SK-N-SH (cell line): ENCODE data around the gene ATPAF2. TPM values are rescaled to one million over a fixed set of nuclear protein-coding genes. Genes with fewer than 3 reads are reported as not detected.

Experiments
- CTCF ChIA-PET: fragments of 300-600, 350-600 bp; formaldehyde crosslinking; extraction: SDS; loops from one replicate; lab custom pipeline; 2021; lab: Yijun Ruan, JAX
- POLR2A ChIA-PET: fragments of 350-600 bp; sonication (Branson Sonifier 250); formaldehyde crosslinking; extraction: SDS; loops from one replicate; lab custom pipeline; 2020; ENCODE audit warnings: antibody characterized with exemption, inconsistent platforms; lab: Yijun Ruan, JAX
- DNase-seq: peaks from one replicate; pipeline ENCODE4 v3.0.0; 2012
- H2AFZ ChIP-seq: fragments of 200-600 bp; sonication (generic); 2 replicates; pipeline ENCODE4 v1.8.1; 2016; ENCODE audit warnings: antibody characterized with exemption, mild to moderate bottlenecking, low read depth
- H3F3A ChIP-seq: fragments of 200-600 bp; sonication (generic); replicated peaks from 2 replicates; pipeline ENCODE3; 2016; ENCODE audit warnings: antibody characterized with exemption, mild to moderate bottlenecking; ENCODE audit not compliant: insufficient read depth
- H3K27ac ChIP-seq, 2 experiments: fragments of 200-500 bp in 1 of 2; fragments of 200-600 bp in 1 of 2; sonication (Bioruptor generic) in 1 of 2; sonication (generic), shearing (Covaris generic) in 1 of 2; 2 replicates each; pipeline versions ENCODE4 v1.5.1 to v1.6.1; 2014 to 2016; ENCODE audit warnings: low read depth in 2 of 2, inconsistent platforms in 1 of 2, low read length in 1 of 2, mild to moderate bottlenecking in 1 of 2, mixed read lengths in 1 of 2
- H3K27me3 ChIP-seq: fragments of 200-600 bp; sonication (generic), shearing (Covaris generic); 2 replicates; pipeline ENCODE4 v1.6.1; 2016; ENCODE audit warnings: mixed run types; ENCODE audit not compliant: insufficient read depth
- H3K36me3 ChIP-seq, 2 experiments: fragments of 200-500 bp in 1 of 2; fragments of 200-600 bp in 1 of 2; sonication (Bioruptor generic) in 1 of 2; sonication (generic) in 1 of 2; replicated peaks in 1 of 2; 2 replicates each; pipeline versions ENCODE3 to v1.5.1; 2014 to 2016; ENCODE audit warnings: low read length in 1 of 2, mild to moderate bottlenecking in 1 of 2; ENCODE audit not compliant: insufficient read depth in 2 of 2, control insufficient read depth in 1 of 2
- H3K4me1 ChIP-seq, 2 experiments: fragments of 200-500 bp in 1 of 2; fragments of 200-600 bp in 1 of 2; sonication (Bioruptor generic) in 1 of 2; sonication (generic), shearing (Covaris generic) in 1 of 2; 2 replicates each; pipeline versions ENCODE4 v1.5.1 to v1.6.1; 2014 to 2016; ENCODE audit warnings: low read depth in 1 of 2, low read length in 1 of 2, mixed run types in 1 of 2; ENCODE audit not compliant: insufficient read depth in 2 of 2, control insufficient read depth in 1 of 2
- H3K4me2 ChIP-seq: fragments of 200-600 bp; sonication (generic), shearing (Covaris generic); 2 replicates; pipeline ENCODE4 v1.6.1; 2017; ENCODE audit warnings: mixed run types
- H3K4me3 ChIP-seq, 2 experiments: fragments of 200-500 bp in 1 of 2; fragments of 200-600 bp in 1 of 2; sonication (Bioruptor generic) in 1 of 2; sonication (generic), shearing (Covaris generic) in 1 of 2; 2 replicates each; pipeline versions ENCODE4 v1.5.1 to v1.8.1; 2014 to 2016; ENCODE audit warnings: low read depth in 2 of 2, inconsistent platforms in 1 of 2, low read length in 1 of 2, mild to moderate bottlenecking in 1 of 2, mixed read lengths in 1 of 2, moderate library complexity in 1 of 2
- H3K79me2 ChIP-seq: fragments of 200-600 bp; sonication (generic); 2 replicates; pipeline ENCODE4 v1.8.1; 2017; ENCODE audit warnings: mild to moderate bottlenecking; ENCODE audit not compliant: insufficient read depth
- H3K9ac ChIP-seq: fragments of 200-600 bp; sonication (generic); 2 replicates; pipeline ENCODE4 v1.6.1; 2017; ENCODE audit warnings: mixed run types
- H3K9me2 ChIP-seq: fragments of 200-600 bp; sonication (generic); 2 replicates; pipeline ENCODE4 v1.6.1; 2017; ENCODE audit warnings: mixed run types
- H3K9me3 ChIP-seq: fragments of 200-600 bp; sonication (generic); 2 replicates; pipeline ENCODE4 v1.6.1; 2017; ENCODE audit warnings: mixed run types, mild to moderate bottlenecking, moderate library complexity
- H4K20me1 ChIP-seq: fragments of 200-600 bp; sonication (generic); 2 replicates; pipeline ENCODE4 v1.6.1; 2017; ENCODE audit warnings: mild to moderate bottlenecking, mixed run types; ENCODE audit not compliant: insufficient read depth
- CHD2 ChIP-seq: fragments of 150-350 bp; IDR thresholded peaks from 2 replicates; pipeline ENCODE4 v1.6.1; 2018; ENCODE audit warnings: low read length; ENCODE audit not compliant: partially characterized antibody
- ELF1 ChIP-seq: IDR thresholded peaks from 2 replicates; pipeline ENCODE4 v1.4.0; 2012
- EP300 ChIP-seq, 2 experiments: IDR thresholded peaks; 2 replicates each; pipeline versions ENCODE4 v1.4.0 to v1.6.1; 2012; ENCODE audit warnings: borderline replicate concordance in 1 of 2, low read depth in 1 of 2, low read length in 1 of 2
- GABPA ChIP-seq: IDR thresholded peaks from 2 replicates; pipeline ENCODE4 v1.4.0; 2012; ENCODE audit warnings: low read depth, mild to moderate bottlenecking
- IRF3 ChIP-seq: fragments of 150-350 bp; IDR thresholded peaks from 2 replicates; pipeline ENCODE4 v1.6.1; 2016; ENCODE audit warnings: mild to moderate bottlenecking, low read depth, low read length
- MXI1 ChIP-seq: IDR thresholded peaks from 2 replicates; pipeline ENCODE4 v1.6.1; 2012; ENCODE audit warnings: mild to moderate bottlenecking, low read depth, low read length, improper control_type of control experiment
- NRF1 ChIP-seq: IDR thresholded peaks from 2 replicates; pipeline ENCODE4 v1.6.1; 2012; ENCODE audit warnings: low read depth, mild to moderate bottlenecking, low read length
- POLR2AphosphoS5 ChIP-seq: IDR thresholded peaks from 2 replicates; pipeline ENCODE4 v1.6.1; 2012; ENCODE audit warnings: low read depth, low read length
- RAD21 ChIP-seq: IDR thresholded peaks from 2 replicates; pipeline ENCODE4 v1.6.1; 2012; ENCODE audit warnings: mild to moderate bottlenecking, low read length
- RCOR1 ChIP-seq: fragments of 150-350 bp; IDR thresholded peaks from 2 replicates; pipeline ENCODE4 v1.6.1; 2017; ENCODE audit warnings: antibody characterized with exemption, low read length
- RFX5 ChIP-seq: IDR thresholded peaks from 2 replicates; pipeline ENCODE4 v1.6.1; 2012; ENCODE audit warnings: mild to moderate bottlenecking, improper control_type of control experiment, low read length
- SIN3A ChIP-seq: IDR thresholded peaks from 2 replicates; pipeline ENCODE4 v1.6.1; 2012; ENCODE audit warnings: low read depth, mild to moderate bottlenecking, low read length, moderate library complexity, borderline replicate concordance
- TCF12 ChIP-seq: IDR thresholded peaks from 2 replicates; pipeline ENCODE4 v1.4.0; 2012
- USF1 ChIP-seq: IDR thresholded peaks from 2 replicates; pipeline ENCODE4 v1.4.0; 2012; ENCODE audit warnings: low read depth, borderline replicate concordance
- YY1 ChIP-seq: IDR thresholded peaks from 2 replicates; pipeline ENCODE4 v1.4.0; 2012; ENCODE audit warnings: low read depth, mild to moderate bottlenecking
- WGBS: methylation state at CpG from one replicate; pipeline ENCODE4 v1.1.6; 2017; ENCODE audit warnings: low lambda C conversion rate; 5-methylcytosine and 5-hydroxymethylcytosine counted together
- polyA plus RNA-seq, 3 experiments: library from polyadenylated mRNA; depleted of rRNA; stranded (reverse); fragments of >200 nt; gene quantifications; 2 replicates each; pipeline ENCODE4 v1.2.3, GENCODE V29; 2012
- TF ChIP-seq, protein P1 (sequence below): IDR thresholded peaks from 2 replicates; pipeline ENCODE4 v1.4.0; 2012; ENCODE audit warnings: low read depth
- TF ChIP-seq, protein P2 (sequence below): IDR thresholded peaks from 2 replicates; pipeline ENCODE4 v1.4.0; 2012; ENCODE audit warnings: low read depth, borderline replicate concordance
- TF ChIP-seq, protein P3 (sequence below): IDR thresholded peaks from 2 replicates; pipeline ENCODE4; 2012

The ATPAF2 gene
- polyA plus RNA-seq, 1 of the 3 experiments (the other 2 are of a cell fraction), result 20.8 TPM

DNA sequence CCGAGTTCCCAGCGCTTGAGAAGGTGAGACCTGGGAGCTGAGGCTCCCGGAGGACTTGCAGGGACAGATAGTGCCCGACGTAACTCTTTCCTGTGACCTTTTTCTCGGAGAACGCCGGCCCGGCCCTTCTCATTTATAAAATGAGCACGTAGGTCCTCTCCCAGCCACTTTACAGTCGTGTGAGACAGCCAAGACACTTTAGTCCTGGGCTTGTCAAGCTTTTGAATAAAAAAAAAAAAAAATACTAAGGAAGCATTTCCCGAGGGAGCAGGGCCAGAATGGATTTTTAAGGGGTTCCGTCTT is 66.1 kb downstream of the ATPAF2 start:
- CTCF ChIA-PET, result interaction anchor here (1.4 to 2.6 kb wide), 6 partner anchors 12 to 61 kb away, joined by 3 to 8 read pairs (median 4); no protein-coding TSS in a partner anchor
- peak overlapping the region in 1 of 2 experiments; percentile 73; a peak in 2 of 4 replicates for H3K27ac ChIP-seq

GRCh38 chr17:17972126-17972951 is 66.6 kb downstream of the ATPAF2 start, which contains the start of the genes DRC3 and TOM1L2:
Gene DRC3 (plus strand): TSS chr17:17972862. CDS start chr17:17977599, 4,737 bp downstream.
Gene TOM1L2 (minus strand): TSS chr17:17972400. CDS start chr17:17972313, 87 bp downstream.
- Histone ChIP-seq H3K9me2 (no peaks in the 10 kb centered on the region), H3K4me1 (peaks cover 0 to 15% of the 10 kb centered on the region in 2 experiments; a peak in 2 of 4 replicates), H3K4me2 (peak within 1 kb of the TSS; percentile 89), H2AFZ (peak within 1 kb of the TSS; percentile 82), H3K27me3 (no peaks in the 10 kb centered on the region), H4K20me1 (peaks cover 8% of the 10 kb centered on the region), H3K36me3 (no peaks in the 10 kb centered on the region), H3K79me2 (peaks cover 49% of the 10 kb centered on the region), H3K9me3 (no peaks in the 10 kb centered on the region), H3F3A (no peaks in the 10 kb centered on the region), H3K27ac (peak within 1 kb of the TSS; percentile 34 to 74; a peak in 3 of 4 replicates), H3K9ac (peak within 1 kb of the TSS; percentile 76), H3K4me3 (peak within 1 kb of the TSS; percentile 74 to 80)
- POLR2A ChIA-PET, result interaction anchor here (0.7 to 1.0 kb wide), 2 partner anchors 29 to 54 kb away, joined by 3 to 4 read pairs; no protein-coding TSS in a partner anchor
- peak; percentile 98 for DNase-seq
- whole genome bisulfite sequencing, result under 1% methylated on average over 45 of the region's 59 CpGs
- CTCF ChIA-PET, result interaction anchor here (0.7 to 2.6 kb wide), 5 partner anchors 13 to 63 kb away, joined by 3 to 8 read pairs (median 4); no protein-coding TSS in a partner anchor
- peak; percentile 94 for TF ChIP-seq SIN3A
- no peak for TF ChIP-seq TCF12
- peak; percentile 82 for TF ChIP-seq GABPA
- TF ChIP-seq IRF3, result peak; percentile 98
- peak; percentile 32; the same call in 1 of the 2 replicates for TF ChIP-seq RCOR1
- peak; percentile 67; the same call in 1 of the 2 replicates for TF ChIP-seq POLR2AphosphoS5
- TF ChIP-seq, protein P1, sequence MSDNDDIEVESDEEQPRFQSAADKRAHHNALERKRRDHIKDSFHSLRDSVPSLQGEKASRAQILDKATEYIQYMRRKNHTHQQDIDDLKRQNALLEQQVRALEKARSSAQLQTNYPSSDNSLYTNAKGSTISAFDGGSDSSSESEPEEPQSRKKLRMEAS, result no peak; the same call in 1 of the 2 replicates
- peak; percentile 28; the same call in 1 of the 2 replicates for TF ChIP-seq NRF1
- peak; percentile 67 for TF ChIP-seq ELF1
- TF ChIP-seq CHD2, result peak; percentile 97
- TF ChIP-seq EP300 (IDR thresholded peaks at IDR 0.05; ENCODE audit: borderline replicate concordance in 1 of 2, low read depth in 1 of 2, low read length in 1 of 2), result no peak; a peak in 1 of 4 replicates
- TF ChIP-seq, protein P2, sequence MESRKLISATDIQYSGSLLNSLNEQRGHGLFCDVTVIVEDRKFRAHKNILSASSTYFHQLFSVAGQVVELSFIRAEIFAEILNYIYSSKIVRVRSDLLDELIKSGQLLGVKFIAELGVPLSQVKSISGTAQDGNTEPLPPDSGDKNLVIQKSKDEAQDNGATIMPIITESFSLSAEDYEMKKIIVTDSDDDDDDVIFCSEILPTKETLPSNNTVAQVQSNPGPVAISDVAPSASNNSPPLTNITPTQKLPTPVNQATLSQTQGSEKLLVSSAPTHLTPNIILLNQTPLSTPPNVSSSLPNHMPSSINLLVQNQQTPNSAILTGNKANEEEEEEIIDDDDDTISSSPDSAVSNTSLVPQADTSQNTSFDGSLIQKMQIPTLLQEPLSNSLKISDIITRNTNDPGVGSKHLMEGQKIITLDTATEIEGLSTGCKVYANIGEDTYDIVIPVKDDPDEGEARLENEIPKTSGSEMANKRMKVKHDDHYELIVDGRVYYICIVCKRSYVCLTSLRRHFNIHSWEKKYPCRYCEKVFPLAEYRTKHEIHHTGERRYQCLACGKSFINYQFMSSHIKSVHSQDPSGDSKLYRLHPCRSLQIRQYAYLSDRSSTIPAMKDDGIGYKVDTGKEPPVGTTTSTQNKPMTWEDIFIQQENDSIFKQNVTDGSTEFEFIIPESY, result peak; percentile 80
- TF ChIP-seq, protein P3, sequence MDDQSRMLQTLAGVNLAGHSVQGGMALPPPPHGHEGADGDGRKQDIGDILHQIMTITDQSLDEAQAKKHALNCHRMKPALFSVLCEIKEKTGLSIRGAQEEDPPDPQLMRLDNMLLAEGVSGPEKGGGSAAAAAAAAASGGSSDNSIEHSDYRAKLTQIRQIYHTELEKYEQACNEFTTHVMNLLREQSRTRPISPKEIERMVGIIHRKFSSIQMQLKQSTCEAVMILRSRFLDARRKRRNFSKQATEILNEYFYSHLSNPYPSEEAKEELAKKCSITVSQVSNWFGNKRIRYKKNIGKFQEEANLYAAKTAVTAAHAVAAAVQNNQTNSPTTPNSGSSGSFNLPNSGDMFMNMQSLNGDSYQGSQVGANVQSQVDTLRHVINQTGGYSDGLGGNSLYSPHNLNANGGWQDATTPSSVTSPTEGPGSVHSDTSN, result peak; percentile 100
- peak; percentile 94 for TF ChIP-seq USF1

More for the DNA sequence above, 66.1 kb downstream of the ATPAF2 start:
- WGBS, result 2% methylated on average over 13 of the region's 13 CpGs
- H3F3A ChIP-seq, result no peaks in the 10 kb centered on the region
- POLR2A ChIA-PET, result interaction anchor here (0.7 kb wide), 1 partner anchor 29 kb away, joined by 4 read pairs; no protein-coding TSS in a partner anchor
- H4K20me1 ChIP-seq, result peaks cover 4% of the 10 kb centered on the region
- TF ChIP-seq RFX5 (no peak), MXI1 (no peak), RAD21 (no peak), YY1 (no peak)
- TF ChIP-seq, protein P2, result no peak
- no peaks in the 10 kb centered on the region for H3K36me3 ChIP-seq
- H3K9ac ChIP-seq, result peak overlapping the region; percentile 76
- H3K9me2 ChIP-seq, result no peaks in the 10 kb centered on the region
- H3K4me3 ChIP-seq, result peak overlapping the region; percentile 67 to 71
- peak overlapping the region; percentile 82 for H2AFZ ChIP-seq
- H3K4me2 ChIP-seq, result peak overlapping the region; percentile 85
- no peaks in the 10 kb centered on the region for H3K27me3 ChIP-seq
- no peaks in the 10 kb centered on the region for H3K9me3 ChIP-seq
- no peak for DNase-seq
- peaks cover 43% of the 10 kb centered on the region for H3K79me2 ChIP-seq
- peaks cover 0 to 15% of the 10 kb centered on the region in 2 experiments; a peak in 2 of 4 replicates for H3K4me1 ChIP-seq
